ENCODE data around the gene ETFA.

The ETFA gene

DNA sequence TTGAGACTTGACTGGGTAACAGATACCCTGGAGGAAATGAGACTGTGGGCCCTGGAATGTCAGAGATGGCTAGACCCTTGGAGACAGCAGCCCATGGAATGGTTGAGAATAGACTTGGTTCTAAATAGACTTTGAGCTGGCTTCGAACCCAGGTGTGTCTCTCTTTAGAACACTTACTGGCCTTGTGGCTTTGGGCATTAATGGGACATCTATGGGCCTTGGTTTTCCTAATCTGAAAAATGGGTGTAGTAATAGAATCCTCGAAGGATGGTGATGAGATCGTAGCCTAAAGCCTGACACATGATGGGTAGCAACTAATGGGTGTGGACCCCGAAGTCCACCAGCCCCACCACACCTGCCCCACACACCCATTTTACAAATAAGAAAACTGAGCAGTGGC is 132.2 kb downstream of the ETFA start:
- Histone ChIP-seq H3K4me3 (ENCODE audit: low read depth, low read length) (no peak overlapping the region), H3K27me3 (no peaks in the 10 kb centered on the region; the same call in 1 of the 2 replicates), H3K36me3 (no peaks in the 10 kb centered on the region), H3K4me1 (no peaks in the 10 kb centered on the region), H3K9me3 (no peaks in the 10 kb centered on the region)
- no peak for TF ChIP-seq CTCF (IDR thresholded peaks at IDR 0.05; ENCODE audit: low read depth, low read length)
- DNase-seq = no peak

DNA sequence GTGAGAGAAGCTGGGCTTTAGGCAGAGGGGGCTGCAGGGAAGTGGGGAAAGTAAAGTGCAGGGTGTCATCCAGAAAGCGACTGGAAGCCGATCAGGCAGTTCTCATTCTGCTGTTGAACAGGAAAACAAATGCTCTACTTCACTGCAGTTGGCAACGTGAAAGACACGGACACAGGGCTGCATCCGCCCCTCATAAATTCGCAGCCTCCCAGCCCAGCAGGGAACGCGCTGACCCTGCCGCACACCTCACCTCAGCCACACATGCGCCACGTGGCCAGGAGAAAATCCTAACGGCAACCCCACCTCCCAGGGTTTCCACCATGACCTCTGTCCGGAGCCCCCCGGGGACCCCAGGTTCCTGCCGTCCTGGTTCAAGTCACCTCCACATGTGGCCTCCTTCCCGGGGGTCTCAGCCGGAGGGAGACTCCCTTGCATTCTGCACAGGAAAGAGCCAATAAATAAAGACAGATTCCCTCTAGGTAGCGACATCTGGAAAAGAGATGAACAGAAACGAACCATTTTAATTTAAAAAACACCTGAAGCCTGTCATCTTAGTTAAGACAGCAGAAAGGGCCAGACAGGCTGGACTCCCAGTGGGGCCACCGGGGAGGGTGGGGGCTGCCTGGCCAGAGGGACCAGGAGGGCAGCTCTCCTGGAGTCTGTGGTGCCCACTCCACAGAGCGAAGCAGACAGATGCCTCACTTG is 132.8 kb downstream of the ETFA start:
- DNase-seq = no peak
- no peak for TF ChIP-seq CTCF (IDR thresholded peaks at IDR 0.05; ENCODE audit: low read depth, low read length)
- Histone ChIP-seq H3K9me3 (no peaks in the 10 kb centered on the region), H3K4me3 (ENCODE audit: low read depth, low read length) (no peak overlapping the region), H3K4me1 (no peaks in the 10 kb centered on the region), H3K27me3 (no peaks in the 10 kb centered on the region; the same call in 1 of the 2 replicates), H3K36me3 (no peaks in the 10 kb centered on the region)

- DNase-seq = no peak
- TF ChIP-seq CTCF (IDR thresholded peaks at IDR 0.05; ENCODE audit: low read depth, low read length) = no peak
These were observed 133.7 kb downstream of the ETFA start for GRCh38 chr15:76177491-76178040.

DNA sequence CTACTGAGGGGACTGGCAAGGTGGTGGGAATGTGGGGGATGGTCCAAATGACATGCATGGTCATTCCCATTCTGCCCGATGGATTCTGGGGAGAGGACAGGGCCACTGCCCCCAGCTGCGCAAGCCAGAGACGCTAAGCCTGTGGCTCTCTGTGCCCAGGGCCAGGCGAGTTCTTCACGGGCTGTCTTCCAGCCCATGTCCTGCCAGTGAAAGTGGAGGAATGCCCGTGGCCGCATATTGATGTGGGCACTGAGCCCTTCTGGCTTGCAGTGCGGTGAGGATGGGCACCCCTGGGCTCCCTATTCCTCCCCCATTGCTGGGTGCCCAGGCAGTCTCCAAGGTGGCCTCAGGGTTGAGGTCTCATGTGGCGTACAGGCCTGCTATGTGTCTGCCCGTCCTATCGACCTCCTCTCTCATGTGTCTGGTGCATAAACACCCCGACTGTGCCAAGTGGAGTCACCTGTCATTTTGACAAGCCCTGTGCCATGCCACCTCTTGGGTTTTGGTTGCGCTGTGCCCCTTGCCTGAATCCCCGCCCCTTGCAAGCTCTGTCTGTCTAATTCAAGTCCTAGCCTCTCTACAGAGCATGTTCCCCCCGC is 134.7 kb downstream of the ETFA start:
- no peaks in the 10 kb centered on the region; the same call in 1 of the 2 replicates for H3K27me3 ChIP-seq
- TF ChIP-seq CTCF (IDR thresholded peaks at IDR 0.05; ENCODE audit: low read depth, low read length) = no peak
- no peaks in the 10 kb centered on the region for H3K4me1 ChIP-seq
- DNase-seq = no peak
- no peaks in the 10 kb centered on the region for H3K36me3 ChIP-seq
- H3K9me3 ChIP-seq = no peaks in the 10 kb centered on the region
- H3K4me3 ChIP-seq (ENCODE audit: low read depth, low read length) = no peak overlapping the region

More at GRCh38 chr15:76177491-76178040, 133.7 kb downstream of the ETFA start:
- H3K36me3 ChIP-seq = no peaks in the 10 kb centered on the region
- H3K4me3 ChIP-seq (ENCODE audit: low read depth, low read length) = no peak overlapping the region
- no peaks in the 10 kb centered on the region for H3K9me3 ChIP-seq
- no peaks in the 10 kb centered on the region; the same call in 1 of the 2 replicates for H3K27me3 ChIP-seq
- no peaks in the 10 kb centered on the region for H3K4me1 ChIP-seq

GRCh38 chr15:76176059-76176458 is 135.2 kb downstream of the ETFA start:
- Histone ChIP-seq H3K4me3 (ENCODE audit: low read depth, low read length) (no peak overlapping the region), H3K4me1 (no peaks in the 10 kb centered on the region), H3K36me3 (no peaks in the 10 kb centered on the region), H3K27me3 (no peaks in the 10 kb centered on the region; the same call in 1 of the 2 replicates), H3K9me3 (no peaks in the 10 kb centered on the region)
- TF ChIP-seq CTCF (IDR thresholded peaks at IDR 0.05; ENCODE audit: low read depth, low read length) = no peak
- no peak for DNase-seq

- Histone ChIP-seq H3K36me3 (no peaks in the 10 kb centered on the region), H3K27me3 (no peaks in the 10 kb centered on the region; the same call in 1 of the 2 replicates), H3K4me1 (no peaks in the 10 kb centered on the region), H3K4me3 (ENCODE audit: low read depth, low read length) (no peak overlapping the region), H3K9me3 (no peaks in the 10 kb centered on the region)
- no peak for TF ChIP-seq CTCF (IDR thresholded peaks at IDR 0.05; ENCODE audit: low read depth, low read length)
- no peak for DNase-seq
These were observed 135.8 kb downstream of the ETFA start for GRCh38 chr15:76175442-76175841.

Measured in BE2C (cell line).